GM12891 (cell line): ENCODE measurements around the gene MFNG.

Source experiments
- DNase-seq: peaks from one replicate; pipeline ENCODE4 v3.0.0; 2011; ENCODE audit warnings: low spot score; ENCODE audit not compliant: insufficient read length
- FAIRE-seq: peaks from 2 replicates; lab custom pipeline; 2011; peaks lifted over from hg19 to GRCh38; lab: Jason Lieb, UNC
- PAX5 ChIP-seq: IDR thresholded peaks from 2 replicates; pipeline ENCODE4 v1.6.1; 2011; ENCODE audit warnings: low read length, moderate library complexity, mild to moderate bottlenecking; ENCODE audit not compliant: insufficient read depth, severe bottlenecking
- POLR2A ChIP-seq: IDR thresholded peaks from 2 replicates; pipeline ENCODE4 v1.6.1; 2011; ENCODE audit warnings: low read depth, low read length, control low read depth
- POLR2AphosphoS5 ChIP-seq: IDR thresholded peaks from 2 replicates; pipeline ENCODE4 v1.6.1; 2011; ENCODE audit warnings: low read depth, low read length, control low read depth
- POU2F2 ChIP-seq: IDR thresholded peaks from 2 replicates; pipeline ENCODE4 v1.6.1; 2011; ENCODE audit warnings: low read depth, mild to moderate bottlenecking, control low read depth, low read length, moderate library complexity
- SPI1 ChIP-seq: IDR thresholded peaks from 2 replicates; pipeline ENCODE4 v1.6.1; 2011; ENCODE audit warnings: low read depth, low read length, control low read depth
- TAF1 ChIP-seq: IDR thresholded peaks from 2 replicates; pipeline ENCODE4 v1.6.1; 2011; ENCODE audit warnings: low read depth, low read length, control low read depth

The MFNG gene

DNA sequence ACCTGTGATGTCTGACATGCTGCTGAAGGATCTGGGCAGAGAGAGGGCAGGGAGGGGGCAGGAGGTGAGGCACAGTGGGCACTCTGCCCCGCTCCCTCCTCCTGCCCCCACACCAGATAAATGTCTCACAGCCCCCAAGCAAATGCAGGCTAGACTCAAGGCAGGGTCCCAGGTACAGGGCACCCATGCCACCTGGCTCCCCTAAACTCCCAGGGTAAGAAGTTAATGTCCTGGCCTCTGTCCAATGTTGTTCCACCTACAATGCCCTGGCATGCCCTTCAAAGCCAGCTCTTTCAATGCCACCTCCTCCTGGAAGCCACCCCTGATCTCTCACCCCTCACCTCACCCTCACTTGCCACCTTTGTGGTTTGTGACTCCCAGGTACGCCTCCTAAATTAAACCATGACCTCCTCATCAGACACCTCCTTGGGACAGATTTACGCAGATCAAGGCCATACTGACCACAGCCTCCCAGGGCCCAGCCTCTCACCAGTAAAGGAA lies 17.0 kb upstream of the MFNG start:
- FAIRE-seq (no peak), DNase-seq (no peak)
- TF ChIP-seq TAF1 (no peak), SPI1 (no peak), POLR2A (no peak), POLR2AphosphoS5 (no peak), POU2F2 (no peak), PAX5 (no peak)

GRCh38 chr22:37502342-37503182 lies 16.4 kb upstream of the MFNG start:
- no peak for TF ChIP-seq PAX5
- TF ChIP-seq POU2F2 = no peak
- no peak for TF ChIP-seq TAF1
- TF ChIP-seq POLR2A = no peak
- no peak for TF ChIP-seq POLR2AphosphoS5
- no peak for TF ChIP-seq SPI1
- FAIRE-seq (no peak), DNase-seq (no peak)

GRCh38 chr22:37501610-37502341 lies 15.6 kb upstream of the MFNG start:
- no peak for TF ChIP-seq POLR2A
- TF ChIP-seq POLR2AphosphoS5 = no peak
- TF ChIP-seq TAF1 = no peak
- TF ChIP-seq SPI1 = no peak
- no peak for DNase-seq
- FAIRE-seq = no peak

GRCh38 chr22:37500745-37501609 lies 14.8 kb upstream of the MFNG start:
- no peak for DNase-seq
- TF ChIP-seq SPI1 = no peak
- no peak for TF ChIP-seq PAX5
- TF ChIP-seq POLR2A = no peak
- TF ChIP-seq TAF1 = no peak
- no peak for FAIRE-seq

DNA sequence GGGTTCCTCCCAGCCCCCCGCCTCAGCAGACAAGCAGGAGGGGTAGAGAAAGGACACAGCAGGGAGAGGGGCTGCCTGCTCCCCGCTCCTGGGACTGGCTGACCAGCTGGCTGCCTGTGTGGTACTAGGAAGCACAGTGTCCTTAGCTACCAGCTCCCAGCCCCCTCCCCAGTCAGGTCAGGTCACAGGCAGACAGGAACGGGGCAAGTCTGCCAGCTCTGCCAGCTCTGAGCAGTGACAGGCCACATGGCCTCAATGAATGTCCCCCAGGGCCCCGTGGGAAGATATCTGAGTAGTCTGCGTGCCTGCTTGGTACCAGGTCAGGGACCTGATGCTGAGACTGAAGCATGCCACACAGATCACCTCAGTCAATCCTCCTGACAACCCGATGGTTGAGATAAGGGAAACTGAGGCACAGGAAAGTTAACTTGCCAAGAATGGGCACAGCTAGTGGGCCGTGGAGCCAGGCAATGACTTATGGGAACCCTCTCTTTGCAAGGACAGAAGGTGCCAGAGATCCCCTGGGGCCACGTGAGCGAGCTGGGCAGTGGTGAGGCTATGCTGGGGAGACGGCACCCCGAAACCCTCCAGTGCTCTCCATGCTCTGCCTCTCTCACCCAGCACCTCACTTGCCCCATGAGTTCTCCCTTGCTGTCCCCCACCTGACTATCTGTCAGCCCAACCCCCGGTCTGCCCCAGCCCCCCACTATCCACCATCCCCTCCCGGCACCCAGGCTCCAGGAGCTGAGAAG lies 13.8 kb upstream of the MFNG start:
- no peak for TF ChIP-seq SPI1
- FAIRE-seq (no peak), DNase-seq (no peak)

GRCh38 chr22:37499027-37499707 lies 13.0 kb upstream of the MFNG start:
- TF ChIP-seq POU2F2 = no peak
- no peak for TF ChIP-seq PAX5
- TF ChIP-seq SPI1 = no peak
- TF ChIP-seq TAF1 = no peak
- no peak for TF ChIP-seq POLR2AphosphoS5
- TF ChIP-seq POLR2A = no peak
- FAIRE-seq (no peak), DNase-seq (no peak)

DNA sequence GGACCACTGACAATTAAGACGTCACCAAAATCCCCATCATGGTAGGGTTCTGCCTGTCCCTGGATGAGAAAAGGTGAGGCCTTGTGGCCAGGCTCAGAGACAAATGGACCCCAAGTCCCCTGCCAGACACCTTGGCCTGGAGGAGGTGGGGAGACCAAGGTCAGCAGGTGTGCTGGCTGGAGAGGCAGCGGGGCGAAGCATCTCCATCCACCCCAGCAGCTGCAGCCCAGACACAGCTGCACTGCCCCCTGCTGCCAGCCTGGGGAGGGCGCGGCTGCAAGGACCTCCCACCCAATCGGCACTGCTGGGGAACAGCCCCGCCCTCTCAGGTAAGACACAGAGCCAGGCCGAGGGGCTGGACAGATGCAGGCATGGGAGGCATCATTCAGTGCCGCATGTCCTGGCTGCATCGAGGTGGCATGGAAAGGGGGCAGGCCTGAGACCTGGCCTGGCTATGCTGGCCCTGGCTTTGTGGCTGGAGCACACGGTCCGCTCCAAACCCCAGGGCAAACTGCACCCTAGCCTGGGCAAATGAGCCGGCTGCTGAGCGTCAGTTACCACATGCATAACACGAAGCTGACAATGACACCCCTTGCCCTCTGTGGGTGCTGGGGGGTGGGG lies 12.2 kb upstream of the MFNG start:
- peak; percentile 97 for DNase-seq
- peak; percentile 97 for FAIRE-seq
- TF ChIP-seq POLR2AphosphoS5 (no peak), TAF1 (no peak), POLR2A (no peak), SPI1 (no peak), PAX5 (no peak), POU2F2 (no peak)

DNA sequence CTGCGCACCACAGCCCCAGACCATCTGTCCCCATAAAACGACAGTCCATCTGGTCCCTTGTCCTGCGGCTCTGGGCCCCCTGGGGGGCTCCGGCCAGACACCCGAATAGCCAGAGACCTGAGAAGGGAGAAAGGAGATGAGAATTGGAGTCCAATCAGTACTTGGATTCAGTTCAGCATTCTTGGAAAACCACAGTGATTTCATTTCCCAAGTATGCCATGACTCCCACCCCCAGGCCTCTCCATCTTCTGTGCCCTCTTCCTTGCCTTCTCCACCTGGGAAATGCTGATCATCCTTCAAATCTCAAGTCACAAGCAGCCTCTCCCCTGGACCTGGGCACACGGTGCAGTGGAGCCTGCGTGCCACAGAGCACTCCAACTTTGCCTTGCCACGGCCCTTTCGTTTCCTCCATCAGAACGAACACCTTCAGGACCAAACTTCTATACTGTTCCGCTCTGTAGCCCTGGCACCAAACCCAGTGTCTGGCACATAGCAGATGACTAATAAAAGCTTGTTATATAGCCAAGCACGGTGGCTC lies 10.9 kb upstream of the MFNG start:
- DNase-seq (no peak), FAIRE-seq (no peak)
- no peak for TF ChIP-seq SPI1
- TF ChIP-seq POU2F2 = no peak
- TF ChIP-seq POLR2AphosphoS5 = no peak
- no peak for TF ChIP-seq POLR2A
- no peak for TF ChIP-seq PAX5
- TF ChIP-seq TAF1 = no peak

DNA sequence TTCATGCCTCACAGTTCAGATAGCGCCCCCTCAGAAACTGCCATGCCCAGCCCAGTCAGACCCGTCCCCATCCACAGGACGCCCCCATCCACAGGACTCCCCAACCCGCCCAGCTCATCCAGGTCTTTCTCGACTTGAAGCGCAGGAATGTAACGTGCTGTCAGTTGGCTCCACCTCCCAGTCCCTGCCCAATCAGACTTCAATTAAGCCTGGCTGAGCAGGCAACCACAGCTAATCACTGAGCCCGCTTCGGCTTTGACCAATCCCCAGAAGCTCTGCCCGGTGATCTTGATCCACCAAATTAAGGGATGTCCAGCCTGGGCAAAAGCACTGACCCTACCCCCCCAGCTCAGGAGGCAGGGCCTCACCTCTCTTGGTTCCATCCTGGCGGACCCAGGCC lies 10.5 kb upstream of the MFNG start:
- DNase-seq = no peak
- TF ChIP-seq POLR2AphosphoS5 = no peak
- TF ChIP-seq TAF1 = no peak
- TF ChIP-seq POLR2A = no peak
- no peak for TF ChIP-seq SPI1
- TF ChIP-seq POU2F2 = no peak
- no peak for FAIRE-seq
